Stimulated activated CD4-positive, alpha-beta T cell treated with anti-CD3 and anti-CD28 coated beads, TNF-alpha, amount 100 ng/mL, for 48 hours (primary cell): ENCODE data around the gene DET1.
"Not testable (repeated sequence)": the region's sequence is repeated elsewhere in the genome, so short reads cannot be mapped to it uniquely, and the experiment has no call there.

Experiments used
- DNase-seq, 3 donors: peaks; one replicate each; pipeline ENCODE4 v3.0.0-alpha.2; 2020; ENCODE audit warnings: low read depth in 3 of 3

Gene DET1

DNA sequence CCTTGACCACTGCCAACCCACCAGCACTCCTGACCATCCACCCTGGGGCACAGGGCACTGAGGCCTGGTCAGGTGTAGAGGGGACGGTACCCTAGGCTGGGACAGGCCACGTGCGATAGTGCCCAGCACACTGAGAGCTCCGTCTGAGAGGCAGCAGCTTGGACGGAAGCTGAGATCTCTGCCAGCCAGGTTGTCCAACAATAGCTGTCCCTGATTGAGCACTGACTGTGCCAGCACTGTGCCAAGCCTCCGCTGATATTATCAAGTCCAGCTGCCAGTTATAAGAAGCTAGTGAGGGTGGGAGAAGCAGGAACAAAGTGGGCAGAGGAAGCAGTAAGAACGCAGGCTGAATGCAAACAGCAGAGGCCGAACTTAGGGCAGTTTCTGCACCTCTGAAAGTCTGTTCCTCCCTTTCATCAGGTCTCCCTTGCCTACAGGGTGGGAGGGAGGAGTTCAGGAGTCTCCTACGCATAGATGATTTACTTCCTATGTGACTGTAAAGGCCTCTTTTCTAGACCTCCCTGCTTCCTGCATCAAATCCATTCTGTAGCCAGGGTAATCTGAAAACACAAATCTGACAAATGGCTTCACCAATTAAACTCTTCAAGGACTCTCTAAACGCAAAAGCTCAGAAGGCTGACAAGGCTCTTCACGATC is 49.2 kb downstream of the DET1 start:
- DNase-seq = no peak

DNA sequence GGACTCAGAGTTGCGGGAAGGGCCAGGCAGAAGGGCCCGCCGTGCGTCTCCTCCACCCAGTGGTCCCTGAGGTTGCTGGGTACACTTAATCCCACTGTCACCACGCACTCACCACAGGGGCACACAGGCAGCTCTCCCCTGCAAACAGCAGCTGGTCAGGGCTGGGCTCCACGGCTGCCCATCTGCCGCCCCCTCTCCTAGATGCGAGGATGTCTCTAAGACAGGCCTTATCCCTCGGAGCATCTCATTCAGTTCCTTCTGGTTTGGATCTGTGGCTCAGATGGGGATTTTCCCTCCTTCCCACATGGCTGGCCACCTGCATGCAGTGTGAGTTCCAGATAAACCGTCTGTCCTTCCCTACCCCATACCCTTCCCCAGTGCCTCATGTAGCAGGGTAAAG is 52.6 kb downstream of the DET1 start:
- no peak for DNase-seq

DNA sequence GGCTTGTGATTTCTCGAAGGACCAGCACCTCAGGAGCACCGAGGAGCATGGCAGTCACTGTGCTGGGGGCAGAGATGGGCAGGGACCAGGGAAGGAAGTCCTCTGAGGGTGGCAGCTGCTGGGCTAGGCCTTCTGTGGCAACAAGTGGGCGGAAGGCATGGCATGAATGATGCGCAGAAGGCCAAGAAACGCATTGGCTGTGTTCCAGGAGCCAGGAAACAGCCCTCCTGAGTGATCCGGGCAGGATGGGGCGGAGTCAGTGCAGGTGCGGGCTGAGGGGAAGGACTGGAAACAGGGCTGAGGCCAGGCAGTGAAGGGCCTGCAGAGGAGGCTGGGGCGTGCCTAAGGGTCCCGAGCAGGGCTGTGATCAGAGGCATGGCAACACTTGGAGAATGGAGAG is 55.3 kb downstream of the DET1 start:
- DNase-seq = no peak

DNA sequence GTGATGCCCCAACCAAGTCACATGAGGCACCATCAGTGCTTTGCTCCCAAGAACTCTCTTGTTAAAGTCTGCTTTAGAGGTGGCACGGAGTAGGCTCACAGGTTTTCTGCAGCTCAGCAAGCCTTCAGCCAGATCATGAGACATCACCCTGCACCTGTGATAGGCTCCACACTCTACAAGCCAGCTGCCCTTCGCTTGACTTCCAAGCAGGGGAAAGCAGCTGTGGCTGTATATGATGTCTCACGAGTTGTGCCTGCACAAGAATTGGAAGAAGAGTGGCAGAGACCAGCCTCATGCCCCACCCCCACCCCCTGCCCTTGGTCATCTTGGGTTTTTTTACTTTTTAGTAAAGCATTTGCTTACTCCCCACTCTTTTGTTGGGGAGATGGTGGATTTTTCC is 56.4 kb downstream of the DET1 start:
- DNase-seq = no peak

DNA sequence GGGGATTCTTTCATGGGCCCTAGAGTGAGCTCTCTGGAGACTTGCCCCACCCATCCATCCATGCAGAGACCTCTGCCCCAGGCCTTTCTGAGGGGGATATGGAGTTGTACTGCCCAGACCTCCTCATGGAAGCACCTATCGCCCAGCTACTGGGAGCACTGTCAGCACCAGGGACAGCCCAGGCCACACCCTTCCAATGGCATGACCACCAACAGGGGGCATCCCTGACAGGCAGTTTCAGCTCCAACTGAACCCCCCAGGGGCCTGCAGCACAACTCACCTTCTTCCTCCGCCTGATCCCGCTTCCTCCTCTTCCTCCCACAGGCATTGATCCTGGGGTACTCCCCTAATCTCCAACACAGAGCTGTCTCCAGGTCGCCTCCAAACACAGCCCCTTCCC is 57.2 kb downstream of the DET1 start:
- DNase-seq = no peak

DNA sequence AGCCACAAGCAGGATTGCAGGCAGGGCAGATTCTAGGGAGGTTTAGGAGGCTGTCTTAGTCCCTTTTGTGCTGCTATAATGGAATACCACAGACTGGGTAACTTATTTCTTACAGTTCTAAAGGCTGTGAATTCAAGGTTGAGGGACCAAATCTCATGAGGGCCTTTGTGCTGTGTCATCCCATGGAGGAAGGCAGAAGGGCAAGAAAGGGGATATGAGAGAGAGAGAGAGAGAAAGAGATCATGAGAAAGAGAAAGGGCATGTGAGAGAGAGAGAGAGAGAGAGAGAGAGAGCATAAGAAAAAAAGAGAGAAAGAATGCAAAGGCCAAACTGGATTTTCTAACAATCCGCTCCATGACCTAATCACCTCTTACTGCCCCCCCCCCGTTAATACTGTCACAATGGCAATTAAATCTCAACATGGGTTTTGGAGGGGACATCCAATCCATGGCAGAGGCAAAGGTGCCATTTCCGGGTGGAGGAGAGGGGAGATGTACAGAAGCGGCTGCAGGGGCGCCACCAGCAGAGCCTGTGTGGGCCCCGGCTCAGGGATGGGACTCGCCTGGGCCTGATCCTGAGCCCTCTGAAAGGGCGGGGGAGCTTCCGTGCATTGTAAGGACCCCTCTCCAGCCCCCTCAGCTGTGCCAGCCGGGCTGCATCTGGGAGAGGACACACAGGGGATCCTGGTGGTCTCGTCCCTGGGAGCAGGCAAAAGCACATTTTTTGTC is 58.5 kb downstream of the DET1 start:
- DNase-seq = no peak

DNA sequence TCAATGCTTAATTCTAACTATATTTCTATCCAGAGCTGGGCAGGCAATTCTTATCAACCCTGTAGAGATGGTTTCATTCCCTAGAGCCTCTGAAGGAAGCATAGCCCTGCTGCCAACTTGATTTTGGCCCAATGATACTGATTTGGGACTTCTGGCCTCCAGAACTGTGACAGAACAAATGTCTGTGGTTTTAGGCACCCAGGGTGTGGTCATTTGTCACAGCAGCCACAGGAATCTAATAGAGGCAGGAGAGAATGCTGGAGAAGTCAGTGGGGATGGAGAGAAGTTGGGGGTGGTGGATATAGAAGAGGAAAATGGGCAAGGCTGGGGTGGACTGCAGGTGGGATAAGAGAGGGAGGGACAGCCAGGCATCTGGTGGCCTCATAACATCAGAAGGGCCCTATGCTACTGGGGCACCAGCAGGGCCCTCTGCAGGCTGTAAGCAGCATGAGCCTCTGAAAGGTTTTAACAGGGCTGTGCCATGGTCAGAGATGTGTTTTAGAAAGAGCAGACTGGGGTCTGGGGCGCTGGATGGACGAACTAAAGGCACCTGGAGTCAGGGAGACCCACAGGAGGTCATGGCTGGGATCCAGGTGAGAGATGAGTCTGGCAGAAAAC is 59.2 kb downstream of the DET1 start:
- no peak for DNase-seq

DNA sequence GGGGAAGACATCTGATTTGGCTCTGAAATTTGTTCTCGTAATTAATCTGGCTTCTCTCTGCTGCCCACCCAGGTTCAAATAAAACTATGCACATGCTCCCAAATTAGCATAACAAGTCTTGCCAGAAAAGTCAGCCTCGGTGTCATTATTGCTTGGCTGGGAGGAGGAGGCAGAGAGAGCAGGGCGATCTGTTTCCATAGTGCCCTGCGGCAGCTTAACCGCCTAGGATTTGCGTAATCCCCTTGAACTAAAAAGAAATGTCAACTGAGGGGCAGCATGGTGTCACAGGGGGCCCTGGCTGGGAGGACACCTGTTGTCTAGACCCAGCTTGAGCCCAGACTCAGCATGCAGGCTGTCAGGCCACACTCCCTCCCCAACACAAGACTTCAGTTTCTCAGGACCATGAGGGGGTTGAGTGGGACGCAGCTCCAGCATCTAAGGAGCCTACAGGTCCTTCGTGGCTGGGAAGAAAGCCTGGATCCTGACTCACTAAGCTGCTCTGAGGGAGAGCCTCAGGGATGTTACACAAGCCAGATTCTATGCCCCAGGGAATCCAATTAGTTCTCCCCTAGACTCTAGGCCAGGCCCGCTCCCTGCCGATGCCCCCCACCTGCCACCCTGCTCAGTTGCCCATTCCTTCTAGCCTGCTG is 61.7 kb downstream of the DET1 start:
- no peak for DNase-seq

DNA sequence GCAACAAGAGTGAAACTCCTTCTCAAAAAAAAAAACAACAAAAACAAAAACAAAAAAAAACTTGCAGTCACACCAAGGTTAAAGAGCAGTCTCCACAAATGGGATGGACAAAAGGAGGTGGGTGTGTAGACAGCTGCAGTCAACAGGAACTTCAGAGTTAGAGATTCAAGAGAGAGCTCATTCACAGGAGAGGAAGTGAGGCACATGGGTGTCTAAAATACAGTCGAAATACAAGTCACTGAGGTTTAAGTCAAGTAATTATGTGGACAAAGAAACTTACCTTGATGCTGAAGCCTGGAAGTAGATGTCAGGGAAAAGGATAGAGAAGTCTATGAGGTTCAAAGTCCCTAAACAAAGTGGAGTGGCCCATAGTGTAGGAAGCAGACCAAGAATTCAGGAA is 64.2 kb downstream of the DET1 start:
- DNase-seq = no peak

DNA sequence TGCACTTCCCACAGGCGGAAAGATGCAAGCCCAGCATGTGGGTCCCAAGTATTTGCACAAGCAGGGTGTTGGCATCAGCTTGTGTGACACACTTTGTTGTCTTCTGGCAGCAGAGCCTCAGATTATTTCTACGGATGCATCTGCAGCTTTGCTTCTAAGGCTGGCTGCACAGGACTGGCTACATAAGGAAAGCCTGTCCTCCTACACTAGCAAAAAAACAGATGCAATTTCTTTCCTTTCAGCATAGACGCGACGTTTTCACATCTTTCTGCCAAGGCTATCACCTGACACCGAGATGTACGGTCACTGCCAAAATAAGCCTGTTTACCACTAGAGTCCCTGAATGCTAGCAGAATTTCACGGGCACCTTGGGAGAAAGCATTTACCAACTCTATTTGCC is 65.5 kb downstream of the DET1 start:
- DNase-seq = no peak

DNA sequence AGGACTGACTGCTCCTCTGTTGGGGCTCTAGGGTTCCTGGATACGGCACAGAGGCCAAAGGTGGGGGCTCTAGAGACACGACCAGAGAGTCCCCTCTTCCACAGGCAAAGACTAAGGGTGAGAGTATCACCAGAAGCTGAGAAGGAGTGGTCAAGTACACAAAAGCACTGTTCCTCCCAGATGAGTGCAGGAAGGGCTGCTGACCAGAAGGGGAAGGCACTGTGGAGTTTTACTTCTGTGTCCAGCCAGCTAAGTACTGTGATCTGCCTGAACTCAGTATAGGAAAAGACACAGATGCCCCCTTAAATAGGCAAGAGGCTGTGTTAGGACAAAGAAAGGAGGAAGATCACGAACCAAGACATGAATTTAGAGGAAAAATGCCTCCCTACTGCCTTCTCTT is 67.3 kb downstream of the DET1 start:
- DNase-seq = no peak

DNA sequence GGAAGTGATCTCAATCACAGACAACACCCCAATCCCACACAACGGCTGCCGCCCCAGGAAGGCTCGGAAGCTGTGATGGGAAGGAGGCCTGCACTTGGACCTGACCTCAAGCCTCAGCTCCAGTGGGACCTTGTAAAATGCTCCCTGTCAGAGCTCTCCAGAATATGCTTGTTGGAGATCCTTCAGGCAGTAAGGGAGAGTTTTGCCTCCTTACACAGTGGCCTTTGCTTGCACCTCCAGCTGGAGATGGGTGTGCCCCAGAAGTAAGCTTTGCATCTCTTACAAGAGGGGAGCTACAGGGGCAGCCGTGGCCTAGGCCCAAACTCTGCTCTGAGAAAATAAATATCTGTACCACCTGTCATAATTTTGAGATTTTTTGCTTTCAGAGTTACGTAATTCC is 68.6 kb downstream of the DET1 start:
- DNase-seq = no peak

DNA sequence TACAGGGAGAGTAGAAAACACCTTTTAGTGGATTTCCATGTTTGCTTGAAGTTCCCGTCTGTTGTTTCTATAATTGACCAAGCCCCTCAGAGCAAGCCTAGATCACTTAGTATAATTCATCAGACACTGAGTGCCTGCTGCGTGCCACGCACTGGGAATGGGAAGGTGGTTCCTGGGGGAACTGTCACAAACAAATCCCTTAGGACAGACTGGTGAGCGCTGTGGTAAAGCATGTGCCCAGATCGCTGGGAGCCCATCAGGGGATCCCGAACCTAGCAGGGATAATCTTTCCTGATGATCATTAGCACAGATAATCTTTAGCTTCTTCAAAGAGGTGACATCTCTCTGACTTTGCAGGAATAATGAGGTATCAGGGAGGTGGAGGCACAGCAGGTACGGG is 69.4 kb downstream of the DET1 start:
- DNase-seq = no peak

DNA sequence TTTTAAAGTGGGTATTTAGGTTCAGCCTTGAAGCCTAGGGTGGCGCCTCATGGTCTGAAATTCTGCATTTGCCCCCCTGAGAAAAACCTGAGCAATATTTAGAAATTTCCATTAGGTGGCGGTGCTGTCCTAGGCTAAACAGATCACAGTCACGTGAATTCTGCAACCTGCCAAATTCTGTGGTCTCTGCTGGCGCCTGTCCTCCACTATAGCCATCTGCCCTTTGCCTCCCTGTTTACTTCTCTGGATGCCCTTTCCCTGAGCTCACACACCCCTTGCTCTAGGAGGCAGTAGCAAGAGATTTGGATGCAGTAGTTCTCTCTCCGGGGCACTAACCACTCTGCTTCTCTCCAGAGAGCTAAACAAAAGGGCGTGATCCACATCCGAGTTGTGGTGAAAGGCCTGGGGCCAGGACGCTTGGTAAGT is 69.8 kb downstream of the DET1 start:
- DNase-seq = no peak

DNA sequence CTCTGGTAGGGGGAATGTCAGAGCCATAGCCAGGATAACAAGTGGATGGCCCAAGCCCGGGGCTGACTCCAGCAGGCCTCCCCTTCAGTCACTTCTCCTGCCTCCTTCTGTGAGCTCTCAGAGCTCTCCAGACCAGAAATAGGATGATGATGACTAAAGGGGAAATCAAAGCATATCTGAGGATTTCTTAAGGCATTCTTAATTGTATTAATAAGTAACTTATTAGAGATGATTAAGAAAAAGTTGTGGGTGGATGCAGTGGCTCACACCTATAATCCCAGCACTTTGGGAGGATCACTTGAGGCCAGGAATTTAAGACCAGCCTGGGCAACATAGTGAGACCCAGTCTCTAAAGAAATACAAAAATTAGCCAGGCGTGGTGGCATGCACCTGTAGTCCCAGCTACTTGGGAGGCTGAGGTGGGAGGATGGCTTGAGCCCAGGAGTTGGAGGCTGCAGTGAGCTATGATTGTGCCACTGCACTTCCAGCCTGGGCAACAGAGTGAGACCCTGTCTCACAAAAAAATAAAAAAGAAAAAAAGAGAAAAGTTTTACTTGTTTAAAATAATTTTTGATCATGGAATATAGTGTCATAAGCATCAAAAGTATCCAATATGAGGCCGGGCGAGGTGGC is 72.7 kb downstream of the DET1 start:
- not testable (repeated sequence) for DNase-seq

DNA sequence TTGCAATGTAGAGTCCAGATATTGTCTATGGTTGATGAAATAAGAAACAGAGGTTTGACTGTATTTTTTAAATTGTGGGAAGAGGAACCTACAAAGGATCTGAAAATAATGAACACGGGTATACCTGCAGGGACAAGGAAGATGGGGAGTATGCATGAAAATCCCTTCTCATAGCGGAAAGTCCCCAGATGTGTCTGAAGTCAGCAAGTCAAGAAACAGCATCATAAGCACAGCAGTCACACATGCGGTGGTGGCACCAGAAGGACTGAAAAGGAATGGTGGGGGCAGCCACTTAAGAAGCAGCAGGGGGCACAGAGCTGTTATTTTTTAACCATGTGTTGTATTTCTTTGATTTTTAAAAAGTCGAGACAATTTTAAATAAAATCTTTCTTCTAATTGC is 74.3 kb downstream of the DET1 start:
- no peak for DNase-seq

DNA sequence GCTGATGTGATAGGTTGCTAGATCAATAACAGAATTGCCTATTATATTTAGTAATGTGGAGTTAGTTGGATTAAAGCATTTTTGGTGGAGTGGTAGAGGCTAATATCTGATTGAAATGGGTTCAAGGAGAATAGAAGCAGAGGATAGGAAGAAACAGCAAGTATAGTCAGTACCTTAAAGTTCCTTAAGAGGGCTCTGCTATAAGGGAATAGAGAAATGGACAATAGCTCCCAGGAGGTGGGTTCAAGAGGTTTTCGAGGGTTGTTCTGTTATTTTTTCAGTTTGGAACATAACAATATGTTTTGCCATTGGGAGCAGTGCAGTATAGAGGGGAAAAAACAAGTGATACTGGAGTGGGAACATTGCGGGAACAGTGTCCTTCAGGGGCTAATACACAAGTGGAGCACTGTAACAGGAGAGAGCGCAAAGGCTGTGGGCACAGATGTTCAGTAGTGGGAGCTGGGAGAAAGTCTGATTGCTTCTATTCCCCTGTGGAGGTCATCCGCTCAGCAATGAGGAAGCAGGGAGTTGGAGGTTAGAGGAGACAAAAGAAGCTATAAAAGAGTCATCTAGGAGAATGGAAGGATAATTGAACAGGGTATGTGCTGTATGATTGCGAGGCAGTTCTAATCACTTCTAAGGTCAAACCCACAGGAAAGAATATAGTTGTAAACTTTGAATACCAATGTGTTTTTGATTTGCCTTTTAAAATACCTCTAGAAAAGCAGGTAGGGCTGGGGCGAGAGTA is 75.7 kb downstream of the DET1 start:
- DNase-seq = no peak

DNA sequence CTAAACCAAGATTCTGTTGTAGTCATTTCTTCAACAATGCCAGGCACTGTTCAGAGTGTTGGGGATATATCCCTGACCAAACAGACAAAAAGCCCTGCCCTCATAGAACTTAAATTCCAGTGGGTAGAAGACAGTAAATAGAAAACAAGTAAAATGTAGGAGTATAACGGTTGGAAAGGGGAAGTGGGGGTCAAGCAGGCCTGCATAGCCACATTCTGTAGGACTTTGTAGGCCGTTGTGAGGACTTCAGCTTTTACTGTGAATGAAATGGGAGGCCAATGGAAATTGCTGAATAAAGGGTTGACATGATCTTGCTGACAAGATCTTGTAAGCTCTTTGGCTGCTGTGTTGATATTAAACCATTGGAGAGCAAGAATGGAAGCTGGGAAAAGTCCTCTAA is 77.2 kb downstream of the DET1 start:
- DNase-seq = no peak

DNA sequence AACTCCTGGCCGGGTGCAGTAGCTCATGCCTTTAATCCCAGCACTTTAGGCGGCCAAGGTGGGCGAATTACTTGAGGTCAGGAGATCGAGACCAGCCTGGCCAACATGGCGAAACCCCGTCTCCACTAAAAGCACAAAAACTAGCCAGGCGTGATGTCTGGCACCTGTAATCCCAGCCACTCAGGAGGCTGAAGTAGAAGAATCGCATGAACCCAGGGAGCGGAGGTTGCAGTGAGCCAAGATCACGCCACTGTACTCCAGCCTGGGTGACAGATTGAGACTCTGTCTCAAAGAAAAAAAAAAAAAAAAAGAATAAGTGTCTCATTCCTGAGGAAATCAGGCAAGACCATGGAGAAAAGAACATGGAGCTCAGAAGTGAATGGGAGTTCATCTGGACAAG is 77.8 kb downstream of the DET1 start:
- not testable (repeated sequence) for DNase-seq

DNA sequence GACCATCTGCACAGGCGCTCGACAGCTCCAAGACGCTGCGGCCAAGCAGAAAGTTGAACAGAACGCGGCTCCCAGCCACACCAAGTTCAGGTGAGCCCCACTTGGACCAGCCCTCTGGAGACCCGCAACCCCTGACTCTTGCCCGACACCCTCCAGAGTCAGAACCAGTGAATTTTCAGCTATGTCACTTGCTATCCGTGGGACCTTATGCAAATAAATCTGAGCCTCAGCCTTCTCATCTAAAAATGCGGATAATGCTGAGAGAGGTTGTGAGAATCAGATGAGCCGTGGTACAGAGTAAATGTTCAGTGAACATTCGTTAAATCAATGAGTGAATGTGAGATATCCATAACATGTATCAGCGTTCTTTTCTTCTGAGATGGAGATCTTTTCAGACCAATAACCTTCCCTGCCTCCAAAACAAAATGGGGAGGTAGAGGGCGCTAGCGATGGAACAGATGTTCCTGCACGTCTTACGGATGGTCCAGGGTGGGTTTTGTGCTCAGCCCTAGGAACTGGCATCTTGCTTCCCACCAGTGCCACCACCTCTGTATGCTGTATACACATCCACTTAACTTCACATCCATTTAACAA is 78.4 kb downstream of the DET1 start:
- DNase-seq = no peak
